Loucy (cell line): ENCODE data around the gene FGFR3.

Experiments used
- H2AFZ ChIP-seq: fragments of 200-600 bp; sonication (generic); 2 replicates; pipeline ENCODE4 v1.6.0; 2016; ENCODE audit warnings: antibody characterized with exemption, mild to moderate bottlenecking, low read length, moderate library complexity
- H3F3A ChIP-seq: fragments of 200-600 bp; 2 replicates; pipeline ENCODE4 v1.6.0; 2016; ENCODE audit warnings: antibody characterized with exemption, low read depth, mild to moderate bottlenecking
- H3K27me3 ChIP-seq: fragments of 200-600 bp; sonication (generic); 2 replicates; pipeline ENCODE4 v1.6.1; 2014; ENCODE audit warnings: low read length, mild to moderate bottlenecking; ENCODE audit not compliant: insufficient read depth, poor library complexity, severe bottlenecking
- H3K36me3 ChIP-seq: fragments of 200-600 bp; sonication (generic); 2 replicates; pipeline ENCODE4 v1.6.1; 2016; ENCODE audit warnings: low read length; ENCODE audit not compliant: insufficient read depth
- H3K4me1 ChIP-seq: fragments of 200-600 bp; sonication (generic); 2 replicates; pipeline ENCODE4 v1.5.1; 2014; ENCODE audit warnings: low read length, mild to moderate bottlenecking; ENCODE audit not compliant: insufficient read depth, poor library complexity, severe bottlenecking
- H3K4me2 ChIP-seq: fragments of 200-600 bp; sonication (generic); 2 replicates; pipeline ENCODE4 v1.6.0; 2014; ENCODE audit warnings: antibody characterized with exemption, low read length, low read depth, mild to moderate bottlenecking; ENCODE audit not compliant: poor library complexity, severe bottlenecking
- H3K4me3 ChIP-seq: fragments of 200-600 bp; sonication (generic); 2 replicates; pipeline ENCODE4 v1.5.1; 2014; ENCODE audit warnings: low read length, mild to moderate bottlenecking, mixed read lengths; ENCODE audit not compliant: poor library complexity, severe bottlenecking
- H3K79me2 ChIP-seq: fragments of 200-600 bp; sonication (generic); 2 replicates; pipeline ENCODE4 v1.6.1; 2014; ENCODE audit warnings: low read length; ENCODE audit not compliant: insufficient read depth
- H3K9ac ChIP-seq: fragments of 200-600 bp; sonication (generic); 2 replicates; pipeline ENCODE4 v1.6.0; 2014; ENCODE audit warnings: mild to moderate bottlenecking, low read depth, low read length, moderate library complexity; ENCODE audit not compliant: poor library complexity, severe bottlenecking
- H3K9me2 ChIP-seq: fragments of 200-600 bp; sonication (generic); replicated peaks from 2 replicates; pipeline ENCODE4 v1.6.1; 2016; ENCODE audit warnings: low read depth, low read length, mixed read lengths
- H3K9me3 ChIP-seq: fragments of 200-600 bp; sonication (generic); 2 replicates; pipeline ENCODE4 v1.6.1; 2014; ENCODE audit warnings: mild to moderate bottlenecking, antibody characterized with exemption, low read length, low read depth; ENCODE audit not compliant: insufficient read depth
- H4K20me1 ChIP-seq: fragments of 200-600 bp; sonication (generic); 2 replicates; pipeline ENCODE4 v1.6.0; 2014; ENCODE audit warnings: antibody characterized with exemption, low read length, mild to moderate bottlenecking; ENCODE audit not compliant: insufficient read depth, poor library complexity, severe bottlenecking
- CTCF ChIP-seq: fragments of 200-600 bp; sonication (generic); conservative IDR thresholded peaks from 2 replicates; pipeline ENCODE4 v1.5.1; 2014; ENCODE audit warnings: mild to moderate bottlenecking, antibody characterized with exemption, low read length
- EZH2phosphoT487 ChIP-seq: fragments of 200-600 bp; IDR thresholded peaks from 2 replicates; pipeline ENCODE4 v1.6.1; 2018; ENCODE audit warnings: antibody characterized with exemption, mild to moderate bottlenecking, moderate library complexity, borderline replicate concordance

Gene FGFR3

DNA sequence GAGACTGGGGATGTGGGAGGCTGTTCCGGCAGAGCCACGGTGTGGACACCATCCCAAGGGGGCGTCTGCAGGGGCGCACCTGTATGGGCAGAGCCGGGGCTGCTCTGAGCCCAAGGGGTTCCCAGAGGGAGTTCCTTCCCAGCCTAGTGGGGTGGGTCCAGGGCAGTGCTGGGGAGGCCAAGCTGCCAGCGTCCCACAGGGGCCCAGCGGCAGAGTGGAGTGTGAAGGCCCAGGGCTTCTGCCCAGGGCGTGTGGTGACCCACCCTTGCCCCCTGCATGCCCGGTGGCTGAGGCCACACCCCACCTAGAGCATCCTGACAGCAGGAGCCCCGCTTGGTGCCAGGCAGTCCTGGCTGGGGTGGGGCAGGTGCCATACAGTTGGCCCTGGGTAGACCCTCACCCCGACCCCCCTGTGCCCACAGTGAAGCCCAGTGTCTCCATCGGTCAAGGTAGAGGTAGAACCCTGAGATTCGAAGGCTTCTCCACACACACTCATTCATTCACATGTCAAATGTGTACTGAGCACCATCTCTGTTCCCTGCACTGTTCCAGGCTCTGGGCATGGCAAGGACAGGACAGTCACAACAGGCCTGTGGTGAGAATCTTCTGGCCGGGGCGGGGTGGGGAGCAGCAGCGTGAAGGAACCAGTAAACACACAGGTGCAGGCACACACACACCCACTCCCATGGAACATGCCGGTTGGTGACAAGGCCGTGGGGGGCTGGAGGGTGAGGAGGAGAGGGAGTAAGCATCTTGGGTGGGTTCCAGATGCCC lies 42.5 kb upstream of the FGFR3 start:
- no peaks in the 10 kb centered on the region for H3K27me3 ChIP-seq
- H3K4me2 ChIP-seq, result no peak overlapping the region

DNA sequence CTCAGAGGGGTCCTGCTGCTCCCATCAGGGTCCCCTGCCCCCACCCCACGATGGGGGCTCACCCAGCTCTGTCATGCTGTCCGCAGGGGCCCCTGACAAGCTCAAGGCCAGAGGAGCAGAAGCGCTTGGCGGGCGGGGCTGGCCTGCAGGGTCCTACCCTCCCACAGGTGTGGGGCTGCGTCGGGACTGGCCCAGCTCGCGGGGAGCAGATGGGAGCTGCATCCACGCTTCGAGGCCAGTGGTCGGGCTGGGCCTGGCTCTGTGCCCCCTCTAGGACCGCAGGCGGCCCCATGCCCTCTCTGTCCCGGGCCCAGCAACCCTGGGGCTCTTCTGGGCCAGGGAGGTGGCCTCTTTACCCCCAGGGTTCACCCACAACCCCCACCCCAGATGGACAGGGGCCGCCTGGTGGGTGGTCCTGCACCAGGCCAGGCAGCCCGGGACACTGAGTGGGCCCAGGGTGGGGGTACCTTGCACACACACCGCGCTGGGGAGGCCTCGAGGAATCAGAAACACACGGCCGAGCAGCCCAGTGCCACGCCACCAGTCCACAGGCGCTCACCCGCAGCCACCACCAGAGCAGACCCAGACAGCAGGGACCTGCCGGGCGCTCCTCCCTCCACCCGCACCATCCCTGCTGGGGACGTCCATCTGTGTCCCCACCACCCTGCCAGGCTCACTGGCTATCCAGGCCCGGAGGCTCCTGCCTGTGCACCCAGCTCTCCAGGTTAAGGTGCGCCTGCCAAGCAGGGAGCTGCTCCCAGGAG lies 41.8 kb upstream of the FGFR3 start:
- no peaks in the 10 kb centered on the region for H4K20me1 ChIP-seq
- H3K9me2 ChIP-seq, result no peaks in the 10 kb centered on the region
- no peak overlapping the region for H3K9ac ChIP-seq
- H3K4me3 ChIP-seq, result no peak overlapping the region
- no peaks in the 10 kb centered on the region for H3F3A ChIP-seq
- H2AFZ ChIP-seq, result no peak overlapping the region
- no peaks in the 10 kb centered on the region for H3K27me3 ChIP-seq
- H3K9me3 ChIP-seq, result no peaks in the 10 kb centered on the region
- H3K79me2 ChIP-seq, result no peaks in the 10 kb centered on the region
- H3K4me1 ChIP-seq, result peaks cover 4% of the 10 kb centered on the region
- H3K4me2 ChIP-seq, result no peak overlapping the region
- no peaks in the 10 kb centered on the region for H3K36me3 ChIP-seq
- TF ChIP-seq CTCF (no peak), EZH2phosphoT487 (no peak)

More for the DNA sequence above, 42.5 kb upstream of the FGFR3 start:
- Histone ChIP-seq H3K9me3 (no peaks in the 10 kb centered on the region), H4K20me1 (no peaks in the 10 kb centered on the region), H3K79me2 (no peaks in the 10 kb centered on the region), H3F3A (no peaks in the 10 kb centered on the region), H3K4me3 (no peak overlapping the region), H3K36me3 (no peaks in the 10 kb centered on the region), H3K9ac (no peak overlapping the region), H3K9me2 (no peaks in the 10 kb centered on the region), H3K4me1 (peaks cover 4% of the 10 kb centered on the region), H2AFZ (no peak overlapping the region)
- TF ChIP-seq EZH2phosphoT487 (no peak), CTCF (no peak)

GRCh38 chr4:1751919-1752283 lies 41.2 kb upstream of the FGFR3 start:
- Histone ChIP-seq H3K4me2 (no peak overlapping the region), H3K9ac (no peak overlapping the region), H3K27me3 (no peaks in the 10 kb centered on the region), H4K20me1 (no peaks in the 10 kb centered on the region), H3K4me3 (no peak overlapping the region), H3K36me3 (no peaks in the 10 kb centered on the region), H3K9me2 (no peaks in the 10 kb centered on the region), H2AFZ (no peak overlapping the region), H3F3A (no peaks in the 10 kb centered on the region), H3K9me3 (no peaks in the 10 kb centered on the region), H3K4me1 (peaks cover 4% of the 10 kb centered on the region), H3K79me2 (no peaks in the 10 kb centered on the region)
- TF ChIP-seq CTCF (no peak), EZH2phosphoT487 (no peak)
